H1 (cell line): ENCODE results near the gene PLEKHA3. TPM values are rescaled to one million over a fixed set of nuclear protein-coding genes. Genes with fewer than 3 reads are reported as not detected.

Source experiments
- FOSL1 ChIP-seq: IDR thresholded peaks from 2 replicates; pipeline ENCODE4 v1.6.1; 2011; ENCODE audit warnings: mild to moderate bottlenecking, low read depth, low read length, moderate library complexity; ENCODE audit not compliant: insufficient read depth
- POLR2A ChIP-seq, 2 experiments: IDR thresholded peaks; 1 replicate in 1 of 2; 2 replicates in 1 of 2; pipeline ENCODE4 v1.6.1; 2011; ENCODE audit warnings: low read depth in 2 of 2, low read length in 2 of 2, mild to moderate bottlenecking in 2 of 2; ENCODE audit errors: control extremely low read depth in 1 of 2
- RNF2 ChIP-seq: fragments of 200-900, 300-1000 bp; sonication (generic); IDR thresholded peaks from 2 replicates; pipeline ENCODE4 v1.7.1; 2016; ENCODE audit warnings: borderline replicate concordance, low read depth, mild to moderate bottlenecking, antibody characterized with exemption, low read length; ENCODE audit not compliant: poor library complexity, severe bottlenecking; ENCODE audit errors: missing control alignments
- ZNF274 ChIP-seq: IDR thresholded peaks from 2 replicates; pipeline ENCODE4 v1.7.0; 2012; ENCODE audit warnings: low read length, borderline replicate concordance; ENCODE audit errors: extremely low read depth
- polyA plus RNA-seq, 7 experiments: library from polyadenylated mRNA; depleted of rRNA in 3 of 7; stranded (reverse) in 5 of 7; unstranded in 2 of 7; fragments of >200 nt in 5 of 7; fragments of 200-250 nt in 2 of 7; gene quantifications; 1 replicate in 5 of 7; 2 replicates in 1 of 7; 4 replicates in 1 of 7; pipeline versions ENCODE4 v1.2.1 to v1.2.3, GENCODE V29; 2011 to 2013; ENCODE audit warnings: missing spikeins in 2 of 7, mixed read lengths in 2 of 7
- total RNA-seq: library from RNA; stranded (reverse); fragmentation: NEBNext Ultra II Directional; extraction: Animal tissue kit (Norgen Biotek cat#: 25700); gene quantifications from 2 replicates; pipeline ENCODE4 v1.2.1, GENCODE V29; 2021

Gene PLEKHA3
- total and polyA plus RNA-seq, 2 of the 8 experiments (the other 6 are each of a cell fraction or from before 2014, with no cell fraction given), result 1.9 to 20.1 TPM

DNA sequence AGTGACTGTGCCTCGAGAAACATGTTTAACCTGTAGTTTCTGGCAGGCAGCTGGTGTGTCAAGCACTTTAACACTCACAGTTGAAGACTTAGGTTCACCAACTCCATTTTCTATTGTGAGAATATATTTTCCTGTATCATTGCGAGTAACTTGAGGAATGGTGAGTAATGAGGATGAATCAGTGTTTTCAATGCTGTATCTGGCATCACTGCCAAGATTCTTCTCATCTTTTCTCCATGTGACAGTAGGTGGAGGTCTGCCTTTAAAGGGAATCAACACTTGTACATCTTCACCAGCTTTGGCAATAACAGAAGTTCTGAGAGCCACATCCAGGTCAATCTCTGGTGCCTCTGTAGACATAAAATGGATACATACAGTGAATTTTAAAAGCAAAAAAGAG lies 72.8 kb downstream of the PLEKHA3 start (continued):
- no peak for TF ChIP-seq ZNF274
- no peak for TF ChIP-seq FOSL1
- no peak for TF ChIP-seq RNF2
- TF ChIP-seq POLR2A (IDR thresholded peaks at IDR 0.05; ENCODE audit: control extremely low read depth in 1 of 2, low read depth in 2 of 2, low read length in 2 of 2), result no peak

Other genes starting within 250 kb of the PLEKHA3 start
- 55.3 and 60.4 TPM in 2 replicates for gene PRKRA, start 29.3 kb upstream of the PLEKHA3 start, total RNA-seq
- 25.4 and 36.1 TPM in 2 replicates for gene PRKRA, start 29.3 kb upstream of the PLEKHA3 start, polyA plus RNA-seq (2011; rRNA removed)
- 2.3 and 2.4 TPM in 2 replicates for gene PJVK, start 29.1 kb upstream of the PLEKHA3 start, total RNA-seq
- gene PJVK, start 29.1 kb upstream of the PLEKHA3 start, polyA plus RNA-seq (2011; rRNA removed), result 1.8 and 2.8 TPM in 2 replicates
- gene FKBP7, start 1.9 kb upstream of the PLEKHA3 start, total RNA-seq, result 4.8 and 7.0 TPM in 2 replicates
- 2.4 and 3.6 TPM in 2 replicates for gene FKBP7, start 1.9 kb upstream of the PLEKHA3 start, polyA plus RNA-seq (2011; rRNA removed)